ENCODE data around the gene PACSIN2.
A peak's percentile ranks its signal among the peaks of the same experiment; 100 is the strongest.

The PACSIN2 gene

DNA sequence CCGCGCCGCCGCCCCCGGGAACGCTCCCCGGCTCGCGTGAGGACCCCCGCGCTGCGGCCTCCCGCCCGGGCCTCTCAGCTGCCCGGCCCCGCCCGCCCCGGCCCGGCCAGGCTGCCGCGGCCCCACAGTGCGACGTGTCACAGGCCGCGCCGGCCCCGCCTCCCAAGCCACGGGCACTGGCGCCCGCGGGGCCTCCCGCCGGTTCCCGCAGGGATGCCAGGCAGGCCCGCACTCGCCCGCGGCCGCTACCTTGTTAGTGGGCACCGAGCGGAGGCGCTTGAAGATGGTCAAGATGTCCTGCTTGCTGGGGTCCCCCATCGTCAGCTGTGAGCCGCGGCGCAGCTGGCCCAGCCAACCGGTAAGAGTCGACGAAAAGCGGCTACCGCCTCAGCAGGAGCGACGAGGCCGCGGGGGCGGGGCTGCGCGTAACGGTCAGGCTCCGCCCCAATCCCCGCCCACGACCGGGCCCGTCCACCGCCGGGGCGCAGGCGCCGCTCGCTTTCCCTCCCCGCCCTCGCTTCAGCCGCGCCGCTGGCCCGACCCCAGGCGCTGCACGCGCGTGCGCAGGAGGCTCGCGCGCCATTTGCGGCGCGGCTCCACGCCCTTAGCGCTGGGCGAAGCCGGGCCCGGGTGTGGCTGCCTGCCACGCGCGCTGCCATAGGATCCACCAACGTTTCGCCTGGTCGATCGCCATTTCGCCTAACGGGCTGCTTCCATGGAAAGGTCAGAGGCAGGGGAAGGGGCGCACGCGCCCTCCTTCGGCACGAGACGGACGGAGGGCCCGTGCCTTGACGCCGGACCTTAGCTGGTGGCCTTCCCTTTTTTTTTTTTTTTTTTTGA, 157.9 kb downstream of the PACSIN2 start, which contains the start of gene ARFGAP3:
Gene ARFGAP3 (minus strand): TSS at position 409 of the 840 bp plus-strand sequence. CDS start 91 bp downstream, at position 318.
- peak; percentile 33 for DNase-seq (ENCODE audit: low read depth, low spot score)
- TF ChIP-seq, protein P1, sequence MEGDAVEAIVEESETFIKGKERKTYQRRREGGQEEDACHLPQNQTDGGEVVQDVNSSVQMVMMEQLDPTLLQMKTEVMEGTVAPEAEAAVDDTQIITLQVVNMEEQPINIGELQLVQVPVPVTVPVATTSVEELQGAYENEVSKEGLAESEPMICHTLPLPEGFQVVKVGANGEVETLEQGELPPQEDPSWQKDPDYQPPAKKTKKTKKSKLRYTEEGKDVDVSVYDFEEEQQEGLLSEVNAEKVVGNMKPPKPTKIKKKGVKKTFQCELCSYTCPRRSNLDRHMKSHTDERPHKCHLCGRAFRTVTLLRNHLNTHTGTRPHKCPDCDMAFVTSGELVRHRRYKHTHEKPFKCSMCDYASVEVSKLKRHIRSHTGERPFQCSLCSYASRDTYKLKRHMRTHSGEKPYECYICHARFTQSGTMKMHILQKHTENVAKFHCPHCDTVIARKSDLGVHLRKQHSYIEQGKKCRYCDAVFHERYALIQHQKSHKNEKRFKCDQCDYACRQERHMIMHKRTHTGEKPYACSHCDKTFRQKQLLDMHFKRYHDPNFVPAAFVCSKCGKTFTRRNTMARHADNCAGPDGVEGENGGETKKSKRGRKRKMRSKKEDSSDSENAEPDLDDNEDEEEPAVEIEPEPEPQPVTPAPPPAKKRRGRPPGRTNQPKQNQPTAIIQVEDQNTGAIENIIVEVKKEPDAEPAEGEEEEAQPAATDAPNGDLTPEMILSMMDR (IDR thresholded peaks at IDR 0.05; ENCODE audit: insufficient read depth, low read length, missing control alignments) = no peak
- ChIA-PET CTCF (interaction anchor here (0.8 to 2.0 kb wide), 8 partner anchors 10 to 233 kb away, joined by 3 to 8 read pairs (median 4); no protein-coding TSS in a partner anchor), POLR2A (interaction anchor here (0.6 to 1.6 kb wide), 8 partner anchors 9 to 242 kb away, joined by 3 to 11 read pairs (median 4); no protein-coding TSS in a partner anchor)
- peak within 1 kb of the TSS; percentile 90 for H3K4me3 ChIP-seq (ENCODE audit: low read depth, low read length)

DNA sequence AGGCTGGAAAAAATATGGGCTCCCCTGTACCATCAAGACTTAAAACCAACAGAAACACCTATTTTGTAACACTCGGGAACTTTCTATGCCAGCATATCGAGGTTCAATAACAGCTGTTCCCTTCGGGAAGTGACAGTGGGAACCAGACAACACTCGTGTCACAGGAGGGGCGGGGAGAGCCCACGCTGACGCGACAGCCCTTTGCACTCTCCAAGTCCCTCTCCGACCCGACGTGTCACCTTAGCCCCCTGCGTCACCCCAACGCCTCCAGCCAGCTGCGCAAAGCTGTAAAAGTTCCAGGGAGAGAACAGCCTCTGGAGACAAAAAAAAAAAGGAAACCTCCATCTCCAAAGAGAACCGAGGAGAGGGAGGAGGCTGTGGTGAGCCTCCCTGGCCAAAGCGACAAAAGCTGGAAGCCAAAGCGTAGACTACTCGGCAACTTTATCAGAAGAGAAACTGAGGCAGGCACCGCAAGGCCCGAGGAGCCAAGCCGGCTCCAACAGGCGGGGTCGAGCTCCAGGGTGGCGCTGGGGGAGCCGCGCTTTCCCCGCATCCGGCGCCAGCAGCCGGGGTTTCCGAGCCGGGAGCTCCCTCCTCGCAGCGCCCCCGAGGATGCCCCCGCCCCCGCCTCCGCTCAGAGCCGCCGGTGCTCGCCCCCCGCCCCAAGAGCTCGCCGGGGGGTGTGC, 158.6 kb downstream of the PACSIN2 start:
- H3K4me3 ChIP-seq (ENCODE audit: low read depth, low read length) = peak overlapping the region; percentile 90
- TF ChIP-seq, protein P1 (IDR thresholded peaks at IDR 0.05; ENCODE audit: insufficient read depth, low read length, missing control alignments) = no peak
- ChIA-PET POLR2A (interaction anchor here (0.6 to 1.6 kb wide), 9 partner anchors 8 to 1061 kb away, joined by 3 to 11 read pairs (median 3); no protein-coding TSS in a partner anchor), CTCF (interaction anchor here (0.8 to 2.0 kb wide), 9 partner anchors 11 to 234 kb away, joined by 3 to 8 read pairs (median 4); no protein-coding TSS in a partner anchor)
- DNase-seq (ENCODE audit: low read depth, low spot score) = no peak

DNA sequence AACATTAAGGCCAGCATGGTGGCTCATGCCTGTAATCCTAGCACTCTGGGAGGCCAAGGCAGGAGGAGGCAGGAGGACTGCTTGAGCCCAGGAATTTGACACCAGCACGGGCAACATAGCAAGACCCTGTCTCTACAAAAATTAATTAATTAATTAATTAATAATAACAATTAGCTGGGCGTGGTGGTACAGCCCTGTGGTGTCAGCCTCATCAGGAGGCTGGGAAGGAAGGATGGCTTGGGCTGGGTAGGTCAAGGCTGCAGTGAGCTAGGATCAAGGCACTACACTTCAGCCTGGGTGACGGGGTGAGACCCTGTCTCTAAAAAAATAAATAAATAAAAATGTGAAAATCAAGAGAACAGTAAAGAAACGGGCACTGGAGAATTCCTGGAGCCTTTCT, 159.2 kb downstream of the PACSIN2 start:
- H3K4me3 ChIP-seq (ENCODE audit: low read depth, low read length) = peak overlapping the region; percentile 90
- DNase-seq (ENCODE audit: low read depth, low spot score) = no peak
- TF ChIP-seq, protein P1 (IDR thresholded peaks at IDR 0.05; ENCODE audit: insufficient read depth, low read length, missing control alignments) = no peak
- POLR2A ChIA-PET = interaction anchor here (0.6 to 1.0 kb wide), 3 partner anchors 36 to 1060 kb away, joined by 3 to 6 read pairs (median 3); no protein-coding TSS in a partner anchor
- CTCF ChIA-PET = interaction anchor here (0.8 to 1.6 kb wide), 5 partner anchors 12 to 193 kb away, joined by 3 to 7 read pairs (median 3); no protein-coding TSS in a partner anchor

DNA sequence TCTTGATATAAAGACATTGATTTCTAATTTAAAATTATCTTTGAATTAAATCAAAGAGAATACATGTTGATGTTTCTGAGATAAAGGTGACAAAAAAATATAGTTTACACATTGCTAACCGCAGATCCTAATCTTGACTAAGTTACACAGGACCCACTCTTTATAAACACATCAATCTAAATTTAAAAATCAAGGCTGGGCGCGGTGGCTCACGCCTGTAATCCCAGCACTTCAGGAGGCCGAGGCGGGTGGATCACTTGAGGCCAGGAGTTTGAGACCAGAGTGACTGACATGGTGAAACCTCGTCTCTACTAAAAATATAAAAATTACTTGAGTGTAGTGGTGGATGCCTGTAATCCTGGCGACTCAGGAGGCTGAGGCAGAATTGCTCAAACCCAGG, 159.7 kb downstream of the PACSIN2 start:
- CTCF ChIA-PET = interaction anchor here (1.0 to 1.4 kb wide), 3 partner anchors 135 to 179 kb away, joined by 3 to 4 read pairs (median 3); no protein-coding TSS in a partner anchor
- TF ChIP-seq, protein P1 (IDR thresholded peaks at IDR 0.05; ENCODE audit: insufficient read depth, low read length, missing control alignments) = no peak
- POLR2A ChIA-PET = no interaction called here
- no peak for DNase-seq (ENCODE audit: low read depth, low spot score)
- peak overlapping the region; percentile 90 for H3K4me3 ChIP-seq (ENCODE audit: low read depth, low read length)

DNA sequence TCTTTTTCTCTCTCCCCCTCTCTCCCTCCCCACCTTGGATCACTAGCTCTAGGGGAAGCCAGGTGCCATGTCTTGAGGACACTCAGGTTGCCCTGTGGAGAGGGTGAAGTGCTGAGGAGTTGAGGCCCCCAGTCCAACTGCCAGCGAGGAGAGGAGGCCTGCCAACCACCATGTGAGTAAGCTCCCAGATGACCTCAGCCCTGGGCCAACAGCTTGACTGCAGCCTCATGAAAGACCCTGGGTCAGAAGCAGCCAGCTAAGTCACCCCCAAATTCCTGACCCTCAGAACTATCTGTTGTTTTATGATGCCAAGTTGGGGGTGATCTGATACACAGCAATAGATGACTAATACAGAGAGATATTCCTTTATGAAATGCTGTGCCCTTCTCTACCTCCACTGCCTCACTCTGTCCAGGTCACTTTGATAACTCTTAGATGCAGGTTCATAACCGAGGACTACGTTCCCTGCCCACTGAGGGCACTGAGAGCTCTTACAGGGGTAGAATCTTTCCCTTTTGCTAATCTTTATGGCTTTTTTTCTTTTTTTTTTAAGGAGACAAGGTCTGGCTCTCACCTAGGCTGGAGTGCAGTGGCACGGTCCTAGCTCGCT, 165.9 kb downstream of the PACSIN2 start:
- ChIA-PET POLR2A (no interaction called here), CTCF (interaction anchor here (0.6 to 2.5 kb wide), 4 partner anchors 9 to 242 kb away, joined by 3 to 11 read pairs (median 4); no protein-coding TSS in a partner anchor)
- H3K4me3 ChIP-seq (ENCODE audit: low read depth, low read length) = no peak overlapping the region
- TF ChIP-seq, protein P1 (IDR thresholded peaks at IDR 0.05; ENCODE audit: insufficient read depth, low read length, missing control alignments) = no peak
- DNase-seq (ENCODE audit: low read depth, low spot score) = no peak
